WTC11 (cell line): ENCODE measurements around the gene KIAA0930. TPM values are rescaled to one million over a fixed set of nuclear protein-coding genes. Genes with fewer than 3 reads are reported as not detected.

Source experiments
- ATAC-seq: fragments of 200-7000 bp; cut with Tn5 transposase; 2 replicates; pipeline ENCODE4 v1.10.0; 2021; ENCODE audit warnings: mild to moderate bottlenecking, moderate library complexity
- CTCF ChIA-PET: fragments of 300-600 bp; sonication (Branson Sonifier 250); formaldehyde crosslinking; loops from one replicate; lab custom pipeline; 2021; ENCODE audit warnings: antibody characterized with exemption; lab: Charles Lee
- POLR2A ChIA-PET: fragments of 350-600 bp; sonication (Branson Sonifier 250); formaldehyde crosslinking; loops from one replicate; lab custom pipeline; 2021; ENCODE audit warnings: antibody characterized with exemption; lab: Charles Lee
- DNase-seq: peaks from one replicate; pipeline ENCODE4 v3.0.0; 2021; ENCODE audit warnings: low spot score
- H3K27ac Mint-ChIP-seq: 2 replicates; pipeline ENCODE4 v1.8.0; 2021; ENCODE audit warnings: mixed read lengths
- H3K27me3 Mint-ChIP-seq: 2 replicates; pipeline ENCODE4 v1.8.0; 2021; ENCODE audit warnings: low read depth, mild to moderate bottlenecking, moderate library complexity, mixed read lengths
- H3K36me3 Mint-ChIP-seq: 2 replicates; pipeline ENCODE4 v1.8.0; 2021; ENCODE audit warnings: mixed read lengths
- H3K4me1 Mint-ChIP-seq: 2 replicates; pipeline ENCODE4 v1.8.0; 2022; ENCODE audit warnings: mixed read lengths
- H3K4me3 Mint-ChIP-seq: 2 replicates; pipeline ENCODE4 v1.8.0; 2021; ENCODE audit warnings: mild to moderate bottlenecking, moderate library complexity, mixed read lengths
- H3K9me3 Mint-ChIP-seq: 2 replicates; pipeline ENCODE4 v1.8.0; 2021; ENCODE audit warnings: mixed read lengths
- ATF6 ChIP-seq: sonication (generic); formaldehyde crosslinking; IDR thresholded peaks from 2 replicates; pipeline ENCODE4 v1.8.1; 2023; ENCODE audit warnings: mild to moderate bottlenecking, missing genetic modification reagents
- CREM ChIP-seq: sonication (generic); formaldehyde crosslinking; IDR thresholded peaks from 2 replicates; pipeline ENCODE4 v1.8.1; 2022; ENCODE audit warnings: mild to moderate bottlenecking, missing genetic modification reagents, moderate library complexity
- E2F5 ChIP-seq: sonication (generic); formaldehyde crosslinking; IDR thresholded peaks from 2 replicates; pipeline ENCODE4 v1.8.1; 2022; ENCODE audit warnings: mild to moderate bottlenecking, moderate library complexity, missing genetic modification reagents
- ELF4 ChIP-seq: sonication (generic); formaldehyde crosslinking; IDR thresholded peaks from 2 replicates; pipeline ENCODE4 v1.8.1; 2022; ENCODE audit warnings: low read depth, mild to moderate bottlenecking, moderate library complexity, missing genetic modification reagents
- HMGA2 ChIP-seq: fragments of 250-450 bp; sonication (Bioruptor Pico); IDR thresholded peaks from 2 replicates; pipeline ENCODE4 v1.4.0; 2021; ENCODE audit warnings: mild to moderate bottlenecking, moderate library complexity
- HMGXB4 ChIP-seq: sonication (generic); formaldehyde crosslinking; IDR thresholded peaks from 2 replicates; pipeline ENCODE4 v1.8.1; 2023; ENCODE audit warnings: mild to moderate bottlenecking, moderate library complexity, missing genetic modification reagents
- NFYB ChIP-seq: sonication (generic); formaldehyde crosslinking; conservative IDR thresholded peaks from 2 replicates; pipeline ENCODE4 v1.8.0; 2022; ENCODE audit warnings: low read depth, missing genetic modification reagents
- RORB ChIP-seq: fragments of 250-450 bp; sonication (Bioruptor Pico); IDR thresholded peaks from 2 replicates; pipeline ENCODE4 v1.9.0; 2021; ENCODE audit warnings: mild to moderate bottlenecking
- SMAD3 ChIP-seq: sonication (generic); formaldehyde crosslinking; IDR thresholded peaks from 2 replicates; pipeline ENCODE4 v1.8.0; 2022; ENCODE audit warnings: missing genetic modification reagents, mild to moderate bottlenecking, borderline replicate concordance
- STAT6 ChIP-seq: sonication (generic); formaldehyde crosslinking; conservative IDR thresholded peaks from 2 replicates; pipeline ENCODE4 v1.8.1; 2023; ENCODE audit warnings: mild to moderate bottlenecking, low read depth, missing genetic modification reagents, moderate library complexity
- ZNF219 ChIP-seq: sonication (generic); formaldehyde crosslinking; IDR thresholded peaks from 2 replicates; pipeline ENCODE4 v1.8.0; 2023; ENCODE audit warnings: missing genetic modification reagents, mild to moderate bottlenecking, borderline replicate concordance
- ZNF263 ChIP-seq: sonication (generic); formaldehyde crosslinking; IDR thresholded peaks from 2 replicates; pipeline ENCODE4 v1.8.1; 2022; ENCODE audit warnings: low read depth, mild to moderate bottlenecking, moderate library complexity, missing genetic modification reagents
- ZNF317 ChIP-seq: sonication (generic); formaldehyde crosslinking; IDR thresholded peaks from 2 replicates; pipeline ENCODE4 v1.8.1; 2023; ENCODE audit warnings: low read depth, mild to moderate bottlenecking, moderate library complexity, missing genetic modification reagents, borderline replicate concordance
- ZNF416 ChIP-seq: fragments of 250-450 bp; sonication (Bioruptor Pico); IDR thresholded peaks from 2 replicates; pipeline ENCODE4 v1.9.0; 2021; ENCODE audit warnings: mild to moderate bottlenecking, inconsistent platforms
- ZSCAN18 ChIP-seq: fragments of 250-450 bp; sonication (Bioruptor Pico); IDR thresholded peaks from 2 replicates; pipeline ENCODE4 v2.1.2; 2022; ENCODE audit warnings: mild to moderate bottlenecking, moderate library complexity
- total RNA-seq: library from RNA; stranded (reverse); gene quantifications from 3 replicates; pipeline ENCODE4 v1.2.3, GENCODE V29; 2021

The KIAA0930 gene
- total RNA-seq, 1 experiment from 2014 or later: 62.1 TPM

GRCh38 chr22:45183974-45184373 is 56.7 kb downstream of the KIAA0930 start:
- Mint-ChIP-seq H3K4me3 (no peak overlapping the region), H3K27me3 (no peaks in the 10 kb centered on the region), H3K9me3 (no peaks in the 10 kb centered on the region), H3K4me1 (peaks cover 35% of the 10 kb centered on the region), H3K27ac (no peak overlapping the region), H3K36me3 (peaks cover 62% of the 10 kb centered on the region)
- ATAC-seq (no peak), DNase-seq (no peak)
- ChIA-PET POLR2A (no interaction called here), CTCF (interaction anchor here (1.3 kb wide), 1 partner anchor 25 kb away, joined by 6 read pairs; no protein-coding TSS in a partner anchor)
- TF ChIP-seq ZNF263 (CRISPR knock-in tag): 0 out of 2 replicates have a peak, but pooled peaks have one; percentile 38
- TF ChIP-seq ZNF416: no peak

- no peaks in the 10 kb centered on the region for H3K9me3 Mint-ChIP-seq
- H3K4me3 Mint-ChIP-seq: peak overlapping the region; percentile 38
- H3K36me3 Mint-ChIP-seq: peaks cover 81% of the 10 kb centered on the region
- peak overlapping the region; percentile 92 for H3K27ac Mint-ChIP-seq
- CTCF ChIA-PET: interaction anchor here (1.0 to 1.7 kb wide), 2 partner anchors 11 to 27 kb away, joined by 3 to 5 read pairs; no protein-coding TSS in a partner anchor
- no peak for TF ChIP-seq ATF6 (CRISPR knock-in tag)
- no peak for TF ChIP-seq ZNF317 (CRISPR knock-in tag)
- no peak for TF ChIP-seq ELF4 (CRISPR knock-in tag)
- TF ChIP-seq SMAD3 (CRISPR knock-in tag): no peak
- TF ChIP-seq E2F5 (CRISPR knock-in tag): no peak
- TF ChIP-seq ZNF219 (CRISPR knock-in tag): no peak
- no peak for TF ChIP-seq CREM
- no peak for TF ChIP-seq HMGXB4
- no peak for TF ChIP-seq RORB (CRISPR knock-in tag)
- TF ChIP-seq ZSCAN18 (CRISPR knock-in tag): no peak
- no peak for TF ChIP-seq HMGA2
- H3K4me1 Mint-ChIP-seq: peaks cover 30% of the 10 kb centered on the region
- ATAC-seq: no peak
- POLR2A ChIA-PET: interaction anchor here (0.7 kb wide), 1 partner anchor 85 kb away, joined by 3 read pairs; no protein-coding TSS in a partner anchor
- no peaks in the 10 kb centered on the region for H3K27me3 Mint-ChIP-seq
- no peak for DNase-seq
Observed at GRCh38 chr22:45181766-45182165, 58.9 kb downstream of the KIAA0930 start.

- H3K27ac Mint-ChIP-seq: peak overlapping the region; percentile 92
- DNase-seq: no peak
- no peaks in the 10 kb centered on the region for H3K27me3 Mint-ChIP-seq
- ChIA-PET POLR2A (interaction anchor here (0.7 kb wide), 1 partner anchor 85 kb away, joined by 3 read pairs; no protein-coding TSS in a partner anchor), CTCF (interaction anchor here (0.5 to 1.7 kb wide), 4 partner anchors 11 to 1114 kb away, joined by 3 to 5 read pairs (median 3); no protein-coding TSS in a partner anchor)
- TF ChIP-seq STAT6 (CRISPR knock-in tag) (no peak), NFYB (no peak)
- H3K36me3 Mint-ChIP-seq: peaks cover 86% of the 10 kb centered on the region
- peaks cover 30% of the 10 kb centered on the region for H3K4me1 Mint-ChIP-seq
- H3K4me3 Mint-ChIP-seq: no peak overlapping the region; the same call in 1 of the 2 replicates
- H3K9me3 Mint-ChIP-seq: no peaks in the 10 kb centered on the region
- no peak for ATAC-seq
Observed at GRCh38 chr22:45181240-45181639, 59.5 kb downstream of the KIAA0930 start.
